ENCODE results near the gene RNH1.

- TF ChIP-seq CTCF (IDR thresholded peaks at IDR 0.05 in 2 of 3, conservative IDR thresholded peaks at IDR 0.05 in 1 of 3; ENCODE audit: control insufficient read depth in 2 of 3, extremely low read depth in 1 of 3, insufficient read depth in 1 of 3, low read depth in 3 of 3, low read length in 3 of 3) = peak; percentile 83 to 87 (median 87)
- no peak for TF ChIP-seq FOXM1 (IDR thresholded peaks at IDR 0.05; ENCODE audit: low read depth, low read length)
- no peak for TF ChIP-seq TARDBP (IDR thresholded peaks at IDR 0.05; ENCODE audit: borderline replicate concordance)
- peak; percentile 79 for TF ChIP-seq RAD21 (IDR thresholded peaks at IDR 0.05; ENCODE audit: insufficient read depth, low read depth, low read length)
- TF ChIP-seq MYB (IDR thresholded peaks at IDR 0.05; ENCODE audit: borderline replicate concordance, low read depth, low read length) = no peak
- peak; percentile 89 for TF ChIP-seq POLR2A (IDR thresholded peaks at IDR 0.05; ENCODE audit: low read depth, low read length)
Observed at GRCh38 chr11:447923-448731, 58.9 kb downstream of the RNH1 start.
